Activated B cell treated with CpG ODN at 0.5 μM for 24 hours (primary cell): ENCODE data around the gene COX17. TPM values are rescaled to one million over a fixed set of nuclear protein-coding genes. Genes with fewer than 3 reads are reported as not detected.

Source experiments
- ATAC-seq: fragments of 200-7000 bp; cut with Tn5 transposase; one replicate; pipeline ENCODE4 v1.10.0; 2021; ENCODE audit warnings: low read depth, mild to moderate bottlenecking, moderate library complexity
- CTCF ChIA-PET: fragments of 350-600 bp; sonication (Branson Sonifier 250); formaldehyde crosslinking; loops from one replicate; lab custom pipeline; 2021; ENCODE audit warnings: antibody characterized with exemption; lab: Charles Lee
- POLR2A ChIA-PET: fragments of 350-600 bp; sonication (Branson Sonifier 250); formaldehyde crosslinking; loops from one replicate; lab custom pipeline; 2021; ENCODE audit warnings: antibody characterized with exemption; lab: Charles Lee
- DNase-seq: peaks from one replicate; pipeline ENCODE4 v3.0.0; 2022
- H3K27ac Mint-ChIP-seq: one replicate; pipeline ENCODE4 v1.8.0; 2020; ENCODE audit warnings: mixed read lengths
- H3K27me3 Mint-ChIP-seq: one replicate; pipeline ENCODE4 v1.8.0; 2021; ENCODE audit warnings: mixed read lengths
- H3K36me3 Mint-ChIP-seq: one replicate; pipeline ENCODE4 v1.8.0; 2021; ENCODE audit warnings: low read depth, mixed read lengths
- H3K4me1 Mint-ChIP-seq: one replicate; pipeline ENCODE4 v1.8.0; 2021; ENCODE audit warnings: mixed read lengths
- H3K4me3 Mint-ChIP-seq: one replicate; pipeline ENCODE4 v1.8.0; 2020; ENCODE audit warnings: mild to moderate bottlenecking, mixed read lengths
- H3K9me3 Mint-ChIP-seq: one replicate; pipeline ENCODE4 v1.8.0; 2020; ENCODE audit warnings: mixed read lengths
- CTCF ChIP-seq: fragments of 200-600 bp; IDR thresholded peaks from one replicate; pipeline ENCODE4 v1.8.0; 2022; ENCODE audit warnings: antibody characterized with exemption, mild to moderate bottlenecking
- intact Hi-C: fragments of 100-400 bp; cut with micrococcal nuclease; formaldehyde crosslinking; loops from one replicate; pipeline ENCODE4 v1.15.1; 2024
- total RNA-seq: library from RNA; stranded (reverse); gene quantifications from 2 replicates; pipeline ENCODE4 v1.2.3, GENCODE V29; 2022

Gene COX17
- total RNA-seq, 1 donor from 2014 or later = 58.8 TPM

- Mint-ChIP-seq H3K4me3 (peak overlapping the region; percentile 96), H3K36me3 (peaks cover 65% of the 10 kb centered on the region), H3K9me3 (no peaks in the 10 kb centered on the region), H3K27ac (peak overlapping the region; percentile 94), H3K4me1 (peaks cover 28% of the 10 kb centered on the region), H3K27me3 (no peaks in the 10 kb centered on the region)
- ATAC-seq = no peak
- ChIA-PET POLR2A (interaction anchor here (0.6 to 2.8 kb wide), 13 partner anchors 11 to 211 kb away, joined by 3 to 28 read pairs (median 9); partner anchors contain the start of genes CD80, TIMMDC1 and TMEM39A), CTCF (interaction anchor here (2.0 kb wide), 1 partner anchor 75 kb away, joined by 8 read pairs; no protein-coding TSS in a partner anchor)
- intact Hi-C loops = loop anchor here (5.0 kb wide), 1 partner anchor 1067 kb away; the partner anchor contains the start of genes GTF2E1 and RABL3
- no peak for DNase-seq
- no peak for TF ChIP-seq CTCF
Observed at GRCh38 chr3:119675188-119675874, 1.9 kb downstream of the COX17 start.

- peaks cover 37% of the 10 kb centered on the region for H3K4me1 Mint-ChIP-seq
- peaks cover 79% of the 10 kb centered on the region for H3K36me3 Mint-ChIP-seq
- H3K9me3 Mint-ChIP-seq = no peaks in the 10 kb centered on the region
- H3K4me3 Mint-ChIP-seq = no peak overlapping the region
- no peak for DNase-seq
- H3K27ac Mint-ChIP-seq = no peak overlapping the region
- intact Hi-C loops = no loop called here
- CTCF ChIA-PET = interaction anchor here (1.2 kb wide), 1 partner anchor 10 kb away, joined by 3 read pairs; no protein-coding TSS in a partner anchor
- no peaks in the 10 kb centered on the region for H3K27me3 Mint-ChIP-seq
- TF ChIP-seq CTCF = no peak
- POLR2A ChIA-PET = interaction anchor here (0.5 to 1.5 kb wide), 2 partner anchors 10 to 211 kb away, joined by 3 to 7 read pairs; no protein-coding TSS in a partner anchor
- ATAC-seq = no peak
Observed at GRCh38 chr3:119673875-119674274, 3.3 kb downstream of the COX17 start.

- peaks cover 82% of the 10 kb centered on the region for H3K36me3 Mint-ChIP-seq
- CTCF ChIA-PET = interaction anchor here (0.9 to 2.1 kb wide), 4 partner anchors 8 to 113 kb away, joined by 3 to 5 read pairs (median 4); partner anchors contain the start of gene CD80
- peaks cover 36% of the 10 kb centered on the region for H3K4me1 Mint-ChIP-seq
- H3K9me3 Mint-ChIP-seq = no peaks in the 10 kb centered on the region
- no peak for TF ChIP-seq CTCF
- intact Hi-C loops = no loop called here
- DNase-seq (no peak), ATAC-seq (no peak)
- POLR2A ChIA-PET = interaction anchor here (0.8 to 1.6 kb wide), 6 partner anchors 9 to 175 kb away, joined by 3 to 9 read pairs (median 4); partner anchors contain the start of genes POPDC2 and TIMMDC1
- H3K4me3 Mint-ChIP-seq = no peak overlapping the region
- H3K27me3 Mint-ChIP-seq = no peaks in the 10 kb centered on the region
- no peak overlapping the region for H3K27ac Mint-ChIP-seq
Observed at GRCh38 chr3:119672776-119673175, 4.4 kb downstream of the COX17 start.

- TF ChIP-seq CTCF = no peak
- H3K27ac Mint-ChIP-seq = peak overlapping the region; percentile 46
- ATAC-seq = no peak
- no peaks in the 10 kb centered on the region for H3K27me3 Mint-ChIP-seq
- H3K4me1 Mint-ChIP-seq = peaks cover 36% of the 10 kb centered on the region
- H3K36me3 Mint-ChIP-seq = peaks cover 78% of the 10 kb centered on the region
- no peaks in the 10 kb centered on the region for H3K9me3 Mint-ChIP-seq
- ChIA-PET POLR2A (no interaction called here), CTCF (no interaction called here)
- H3K4me3 Mint-ChIP-seq = no peak overlapping the region
- intact Hi-C loops = no loop called here
- DNase-seq = no peak
Observed at GRCh38 chr3:119669906-119670570, 7.2 kb downstream of the COX17 start.
